NOMO-1 treated with DMSO at 0.1 percent for 48 hours (cell line): ENCODE results near the gene CLDND2.
"Not testable (repeated sequence)": the region's sequence is repeated elsewhere in the genome, so short reads cannot be mapped to it uniquely, and the experiment has no call there.

Experiments
- DNase-seq: peaks from one replicate; lab custom pipeline; 2025; ENCODE audit not compliant: unreplicated experiment; lab: John Stamatoyannopoulos, UW

CLDND2 gene

GRCh38 chr19:51368366-51369282 is at the start of gene CLDND2:
TSS of gene CLDND2 (minus strand) at chr19:51369003. CDS start at chr19:51368577, 426 bp downstream.
- peak; percentile 62 for DNase-seq

- peak; percentile 63 for DNase-seq
Observed at GRCh38 chr19:51417810-51418157, 49.0 kb upstream of the CLDND2 start.

- peak; percentile 89 for DNase-seq
Observed at GRCh38 chr19:51417107-51417809, 48.5 kb upstream of the CLDND2 start, which contains the start of gene SIGLEC10. TSS of gene SIGLEC10 (minus strand) at chr19:51417642. CDS start at chr19:51417581, 61 bp downstream.

- DNase-seq: not testable (repeated sequence)
Observed at GRCh38 chr19:51416422-51416821, 47.6 kb upstream of the CLDND2 start.

- DNase-seq: no peak
Observed at GRCh38 chr19:51415187-51415586, 46.4 kb upstream of the CLDND2 start.

- no peak for DNase-seq
Observed at GRCh38 chr19:51410950-51411748, 42.3 kb upstream of the CLDND2 start.

GRCh38 chr19:51407511-51408131 is 38.8 kb upstream of the CLDND2 start:
- peak; percentile 89 for DNase-seq

GRCh38 chr19:51402117-51402516 is 33.3 kb upstream of the CLDND2 start:
- no peak for DNase-seq

- not testable (repeated sequence) for DNase-seq
Observed at GRCh38 chr19:51399936-51400335, 31.1 kb upstream of the CLDND2 start.

- DNase-seq: no peak
Observed at GRCh38 chr19:51399231-51399630, 30.4 kb upstream of the CLDND2 start.

GRCh38 chr19:51398096-51398704 is 29.4 kb upstream of the CLDND2 start:
- peak; percentile 66 for DNase-seq

- DNase-seq: not testable (repeated sequence)
Observed at GRCh38 chr19:51397453-51397852, 28.6 kb upstream of the CLDND2 start.

GRCh38 chr19:51396175-51396574 is 27.4 kb upstream of the CLDND2 start:
- no peak for DNase-seq

- peak; percentile 100 for DNase-seq
Observed at GRCh38 chr19:51394050-51394836, 25.4 kb upstream of the CLDND2 start.

GRCh38 chr19:51392701-51393100 is 23.9 kb upstream of the CLDND2 start:
- no peak for DNase-seq

GRCh38 chr19:51391073-51391611 is 22.3 kb upstream of the CLDND2 start:
- no peak for DNase-seq

GRCh38 chr19:51389143-51389542 is 20.3 kb upstream of the CLDND2 start:
- DNase-seq: no peak

GRCh38 chr19:51387924-51388389 is 19.2 kb upstream of the CLDND2 start, which contains the start of gene LIM2:
TSS of gene LIM2 (minus strand) at chr19:51387974. CDS start at chr19:51387443, 531 bp downstream.
- DNase-seq: no peak
